Measurements from ENCODE around the gene TXLNA.
A peak's percentile ranks its signal among the peaks of the same experiment; 100 is the strongest.

The TXLNA gene

DNA sequence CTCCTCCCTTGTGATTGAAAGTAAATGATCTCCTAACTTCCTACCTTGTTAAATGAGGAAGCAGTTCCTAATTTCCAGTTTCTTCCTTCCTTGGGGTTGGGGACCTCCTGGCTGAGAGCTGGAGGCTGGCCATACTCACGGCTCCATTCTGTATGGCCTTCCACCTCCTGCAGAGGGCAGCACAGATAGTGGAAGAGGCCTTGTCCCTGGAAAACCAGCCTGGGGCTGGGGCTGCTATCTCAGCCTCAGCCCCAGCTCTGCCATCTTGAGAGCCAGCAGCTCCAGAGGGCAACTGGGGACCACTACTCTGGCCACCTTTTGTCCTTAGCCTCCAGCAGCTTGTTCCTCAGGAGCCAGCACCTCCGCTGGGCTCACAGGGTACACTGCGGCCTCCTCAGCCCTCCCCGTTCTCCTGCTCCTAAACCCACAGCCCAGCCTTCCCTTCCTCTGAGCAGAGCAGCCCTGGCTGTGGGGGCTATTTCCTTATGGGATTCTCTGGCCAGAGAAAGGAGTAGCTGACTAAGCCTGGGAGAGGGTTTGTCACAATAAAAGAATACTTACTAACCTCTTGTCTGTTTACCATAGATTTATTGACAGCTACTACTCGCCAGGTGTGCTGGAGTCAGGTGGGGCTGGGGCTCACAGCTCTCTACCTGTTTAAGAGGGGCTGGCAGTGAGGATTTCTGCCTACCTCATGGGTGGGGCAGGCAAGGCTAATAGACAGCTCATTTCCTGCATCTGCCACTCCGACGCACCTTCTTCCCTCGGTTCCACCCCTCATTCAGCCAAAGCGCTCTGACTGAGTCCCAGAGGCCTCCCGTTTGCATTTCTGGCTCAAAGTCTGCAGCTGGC lies 36.4 kb downstream of the TXLNA start:
- DNase-seq (ENCODE audit: low read depth in 3 of 3), result peak; percentile 32 to 39 (median 38)

DNA sequence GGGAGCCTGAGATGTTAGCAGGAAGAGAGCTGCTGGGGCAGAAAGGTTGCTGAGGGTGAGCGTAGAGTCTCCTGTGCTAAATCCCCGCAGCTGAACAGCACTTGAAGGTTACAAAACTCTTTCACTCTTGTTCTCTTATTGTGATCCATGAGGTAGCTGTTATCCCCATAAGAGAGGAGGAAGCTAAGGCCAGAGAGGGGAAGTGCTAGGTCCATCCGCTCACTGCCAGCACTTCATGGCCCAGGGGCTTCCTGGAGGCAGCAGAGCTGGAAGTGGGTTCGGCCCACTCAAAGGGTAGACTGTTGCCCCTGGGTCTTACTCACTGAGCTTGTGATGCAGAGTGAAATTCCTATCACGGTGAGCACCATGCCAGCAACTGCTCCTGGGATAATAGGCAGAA lies 37.1 kb downstream of the TXLNA start:
- no peak for DNase-seq (ENCODE audit: low read depth in 3 of 3)

DNA sequence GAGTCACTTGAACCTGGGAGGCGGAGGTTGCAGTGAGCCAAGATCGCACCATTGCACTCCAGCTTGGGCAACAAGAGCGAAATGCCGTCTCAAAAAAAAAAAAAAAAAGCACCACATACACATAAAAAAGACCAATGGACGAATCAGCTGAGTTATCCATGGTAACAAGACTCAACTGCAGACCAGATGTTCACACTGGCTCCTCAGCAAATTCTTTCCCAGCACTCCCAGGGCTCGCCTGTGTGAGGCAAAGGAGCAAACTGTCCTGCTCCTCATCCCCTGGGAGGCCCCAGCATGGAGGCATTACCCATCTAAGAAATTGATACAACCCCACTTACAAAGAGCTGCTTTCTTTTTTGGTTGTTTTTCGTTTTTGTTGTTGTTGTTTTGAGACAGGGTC lies 39.5 kb downstream of the TXLNA start:
- no peak for DNase-seq (ENCODE audit: low read depth in 3 of 3)

DNA sequence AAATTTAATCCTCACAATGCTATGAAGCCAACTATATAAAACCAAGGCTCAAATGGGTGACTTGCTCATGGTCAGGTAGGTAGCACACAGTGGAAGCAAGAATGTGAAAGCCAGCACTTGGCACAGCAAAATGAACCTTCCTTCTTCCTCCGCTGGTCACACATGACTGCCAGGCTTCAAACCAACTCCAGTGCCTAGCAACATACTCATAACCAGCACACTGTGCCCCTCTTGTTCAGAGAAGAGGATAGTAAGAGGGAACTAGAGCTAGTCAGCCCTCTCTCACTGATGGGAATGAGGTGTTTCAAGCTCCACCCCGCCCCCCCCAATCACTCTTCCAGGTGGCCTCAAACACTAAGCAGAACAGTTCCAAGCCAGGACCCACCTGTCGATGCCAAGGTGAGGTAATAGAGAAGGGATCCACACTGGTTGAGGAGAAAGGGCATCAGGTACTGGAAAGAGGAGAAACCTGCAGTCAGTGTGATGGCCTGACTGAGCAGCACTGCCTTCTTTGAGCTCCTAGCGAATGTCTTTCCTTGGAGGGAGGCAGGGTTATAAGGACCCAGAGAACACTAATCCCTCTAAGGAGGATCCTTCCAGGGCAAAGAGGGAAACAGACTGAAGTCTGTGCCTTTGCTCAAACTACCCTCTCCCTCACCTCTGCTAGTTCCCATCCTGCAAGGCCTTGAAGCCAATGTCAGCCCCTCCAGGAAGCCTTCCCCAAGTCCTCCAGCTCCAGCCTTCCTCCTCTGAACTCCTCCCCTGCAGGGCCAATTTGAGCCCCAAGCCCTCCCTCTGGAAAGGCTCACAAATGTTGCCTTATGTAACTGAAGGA lies 41.5 kb downstream of the TXLNA start:
- no peak for DNase-seq (ENCODE audit: low read depth in 3 of 3)

DNA sequence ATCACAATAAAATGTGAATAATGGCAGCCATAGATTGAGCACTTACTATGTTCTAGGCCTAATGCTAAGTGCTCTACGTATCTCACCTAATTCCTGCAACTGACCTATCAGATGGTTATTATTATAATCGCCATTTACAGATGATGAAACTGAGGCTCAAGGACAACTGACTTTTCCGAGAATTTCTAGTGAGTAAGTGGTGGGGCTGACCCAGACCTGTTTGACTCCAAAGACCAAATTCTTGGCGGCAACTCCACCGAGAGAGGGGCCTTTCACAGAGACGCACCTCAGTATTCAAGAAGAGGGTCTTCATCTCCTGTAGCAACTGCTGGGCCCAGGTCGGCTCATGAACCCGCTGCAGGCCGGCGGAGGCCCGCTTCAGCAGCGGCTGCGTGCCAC lies 42.1 kb downstream of the TXLNA start:
- no peak for DNase-seq (ENCODE audit: low read depth in 3 of 3)

DNA sequence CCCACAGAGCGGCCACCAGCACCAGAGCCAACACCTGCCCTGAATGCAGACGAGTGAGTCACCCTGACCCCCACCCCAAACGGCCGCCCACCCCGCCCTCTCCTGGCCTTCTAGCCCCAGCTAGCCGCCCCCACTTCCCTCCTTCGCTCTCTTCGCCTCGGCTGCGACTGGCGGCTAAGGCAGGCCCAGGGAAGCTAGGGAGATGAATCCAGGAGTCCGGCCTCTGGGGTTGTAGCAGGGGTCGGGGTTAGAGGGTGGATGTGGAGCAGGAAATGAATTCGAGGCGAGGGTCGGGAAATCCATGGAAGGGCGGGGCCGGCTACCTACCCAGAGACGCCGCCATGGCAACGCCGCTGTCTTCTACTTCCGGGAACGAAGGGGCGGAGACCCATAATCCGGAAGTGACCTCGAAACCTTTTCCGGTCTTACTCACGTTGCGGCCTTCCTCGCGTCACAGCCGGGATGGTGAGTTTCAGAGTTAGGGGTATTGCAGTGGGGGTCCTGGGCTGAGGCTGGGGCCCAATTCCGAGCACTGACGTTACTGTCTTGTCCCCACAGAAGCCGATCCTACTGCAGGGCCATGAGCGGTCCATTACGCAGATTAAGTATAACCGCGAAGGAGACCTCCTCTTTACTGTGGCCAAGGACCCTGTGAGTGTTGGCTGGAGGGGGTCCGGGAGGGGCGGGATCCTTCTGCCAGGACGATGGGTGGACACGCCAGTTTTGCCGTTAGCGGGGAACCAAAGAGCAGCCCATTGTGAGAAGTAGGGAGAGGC lies 42.7 kb downstream of the TXLNA start, which contains the start of the genes EIF3I and TMEM234:
TSS of gene EIF3I (plus strand) at position 428 of the 776 bp plus-strand sequence. CDS start at position 463, 35 bp downstream.
TSS of gene TMEM234 (minus strand) at position 374 of the 776 bp plus-strand sequence. CDS start at position 343, 31 bp downstream.
- DNase-seq (ENCODE audit: low read depth in 3 of 3), result peak; percentile 70 to 88 (median 87)

DNA sequence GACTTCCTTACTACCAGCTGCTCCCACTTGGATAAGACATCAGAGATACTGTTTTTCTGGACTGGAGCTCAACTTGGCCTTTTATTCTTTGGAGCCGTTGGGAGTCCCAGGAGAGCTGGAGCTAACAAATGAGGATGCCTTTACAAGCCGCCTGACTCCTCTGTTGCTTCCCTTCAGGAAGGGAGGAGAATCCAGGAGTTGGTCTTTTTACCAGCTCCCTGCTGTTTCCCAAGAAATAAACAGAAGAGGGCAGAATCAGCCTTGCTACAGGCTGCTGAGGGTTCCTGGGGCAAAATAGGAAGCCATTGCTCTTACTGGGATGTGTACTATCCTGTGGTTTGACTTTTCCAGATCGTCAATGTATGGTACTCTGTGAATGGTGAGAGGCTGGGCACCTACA lies 44.2 kb downstream of the TXLNA start:
- DNase-seq (ENCODE audit: low read depth in 3 of 3), result no peak

DNA sequence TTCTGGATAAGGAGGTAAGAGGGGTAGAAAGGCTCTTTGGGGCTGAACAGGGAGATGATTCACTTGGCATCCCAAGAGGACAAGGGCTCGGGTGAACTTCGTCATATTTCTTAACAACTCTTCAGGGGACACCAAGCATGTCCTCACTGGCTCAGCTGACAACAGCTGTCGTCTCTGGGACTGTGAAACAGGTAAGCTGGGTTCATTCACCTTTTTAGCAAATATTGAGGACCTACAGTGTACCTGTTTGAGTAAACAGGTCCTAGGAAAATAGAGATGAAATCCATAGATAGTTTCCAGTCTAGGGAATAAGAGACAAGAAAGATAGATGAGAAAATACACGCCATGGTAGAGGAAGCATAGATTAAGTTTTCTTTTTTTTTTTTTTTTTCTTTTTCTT lies 44.8 kb downstream of the TXLNA start:
- no peak for DNase-seq (ENCODE audit: low read depth in 3 of 3)

DNA sequence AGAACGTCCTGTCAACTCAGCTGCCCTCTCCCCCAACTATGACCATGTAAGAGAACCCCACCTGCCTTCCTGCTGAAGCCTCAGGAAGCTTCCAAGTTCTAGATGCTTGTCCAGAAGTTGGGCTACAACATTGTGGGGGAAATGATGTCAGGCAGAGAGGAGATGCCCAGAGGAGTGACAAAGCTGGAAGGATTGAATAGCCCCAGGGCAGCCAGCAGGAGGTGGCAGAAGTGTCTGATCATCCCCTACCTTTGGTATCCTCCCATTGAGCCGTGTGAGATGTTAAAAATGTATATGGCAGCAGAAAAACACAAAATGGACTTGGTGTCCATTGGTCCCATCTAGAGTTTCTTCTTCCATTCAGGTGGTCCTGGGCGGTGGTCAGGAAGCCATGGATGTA lies 49.3 kb downstream of the TXLNA start:
- DNase-seq (ENCODE audit: low read depth in 3 of 3), result no peak

DNA sequence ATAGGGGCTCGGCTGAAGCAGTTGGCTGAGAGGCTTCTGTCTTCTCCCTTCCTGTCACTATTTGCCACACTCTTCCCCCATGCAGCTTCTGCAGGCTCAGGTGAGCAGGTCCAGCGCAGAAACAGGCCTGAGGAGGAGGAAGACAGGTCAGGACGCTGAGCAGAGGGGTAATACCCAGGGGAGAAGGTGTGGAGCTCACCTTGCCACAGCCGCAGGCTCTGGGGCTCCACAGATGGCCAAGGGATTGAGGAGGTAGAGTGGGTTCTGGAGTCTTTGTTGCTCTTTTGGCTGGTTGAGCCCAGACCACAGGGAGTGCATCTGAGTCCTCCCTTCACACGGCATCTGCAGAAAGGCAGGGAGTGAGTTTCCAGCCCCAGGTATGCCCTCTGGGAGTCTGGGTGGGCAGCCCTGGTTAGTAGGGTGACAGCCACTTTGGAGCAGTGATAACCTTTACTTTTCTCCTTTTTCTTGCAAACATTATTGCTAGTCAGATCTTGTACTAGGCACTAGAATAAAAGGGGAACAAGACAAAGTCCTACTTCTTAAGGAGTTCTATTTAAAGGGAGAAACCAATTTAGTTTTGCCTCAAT lies 52.5 kb downstream of the TXLNA start:
- DNase-seq (ENCODE audit: low read depth in 3 of 3), result no peak

DNA sequence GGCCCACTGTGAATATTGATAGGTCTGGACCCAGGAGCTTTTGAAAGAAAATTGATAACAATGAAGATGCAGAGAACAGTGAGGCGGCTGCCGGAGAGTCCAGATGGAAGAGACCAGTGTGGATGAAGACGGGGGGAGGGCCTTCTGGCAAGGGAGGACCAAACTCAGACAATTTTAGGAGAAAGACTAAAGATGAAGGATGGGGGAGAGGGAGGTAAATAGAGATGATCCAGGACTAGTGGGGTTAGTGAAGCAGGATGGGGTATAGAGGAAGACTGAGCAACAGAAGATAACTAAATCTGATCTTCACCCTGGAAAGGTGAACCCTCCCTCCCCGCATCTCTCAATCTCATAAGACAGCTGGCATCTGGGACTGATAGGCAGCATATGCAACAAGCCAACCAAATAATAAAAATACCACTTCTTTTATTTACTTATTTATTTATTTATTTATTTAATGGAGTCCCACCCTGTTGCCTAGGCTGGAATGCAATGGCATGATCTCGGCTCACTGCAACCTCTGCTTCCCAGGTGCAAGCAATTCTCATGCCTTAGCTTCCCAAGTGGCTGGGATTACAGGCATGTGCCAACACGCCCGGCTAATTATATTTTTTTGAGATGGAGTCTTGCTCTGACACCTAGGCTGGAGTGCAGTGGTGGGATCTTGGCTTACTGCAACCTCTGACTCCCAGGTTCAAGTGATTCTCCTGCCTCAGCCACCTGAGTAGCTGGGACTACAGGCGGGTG lies 53.3 kb downstream of the TXLNA start:
- no peak for DNase-seq (ENCODE audit: low read depth in 3 of 3)

DNA sequence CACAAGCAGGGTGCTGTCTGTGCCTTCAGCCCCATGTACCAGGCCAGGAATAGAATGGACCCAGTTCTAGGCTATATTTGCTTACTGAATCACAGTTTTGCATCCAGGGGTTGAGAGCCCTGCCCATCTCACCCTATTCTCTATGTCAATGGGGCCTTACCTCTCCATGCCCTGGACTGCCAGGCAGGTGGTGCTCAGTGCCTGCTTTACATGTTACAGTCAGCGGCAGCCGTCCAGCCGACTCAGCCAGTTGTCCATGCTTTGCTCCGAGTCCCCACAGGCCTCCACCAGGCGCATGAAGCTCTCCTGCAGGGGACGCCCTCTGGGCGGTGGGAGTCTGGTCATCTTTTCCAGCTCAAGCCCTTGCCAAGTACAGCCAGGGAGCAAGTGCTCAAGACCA lies 55.3 kb downstream of the TXLNA start:
- DNase-seq (ENCODE audit: low read depth in 3 of 3), result no peak

DNA sequence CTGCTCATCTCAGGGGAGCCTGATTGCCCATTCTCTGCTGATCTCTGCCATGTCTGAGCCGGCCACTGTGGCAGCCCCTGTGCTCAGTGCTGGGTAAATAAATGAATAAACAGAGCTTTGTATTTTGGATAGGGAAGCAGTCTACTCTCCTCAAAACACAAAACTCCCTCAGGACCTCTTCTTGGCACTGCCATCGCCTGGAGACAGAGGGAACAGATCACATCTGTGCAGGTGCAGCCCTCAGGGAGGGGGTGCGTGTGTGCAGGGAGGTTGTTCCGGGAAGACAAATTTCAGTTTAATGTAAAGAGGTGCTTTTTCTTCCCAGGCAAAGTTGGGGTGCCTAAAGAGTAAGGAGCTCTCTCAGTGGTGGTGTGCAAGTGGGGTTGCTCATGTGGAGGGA lies 59.9 kb downstream of the TXLNA start:
- DNase-seq (ENCODE audit: low read depth in 3 of 3), result no peak

DNA sequence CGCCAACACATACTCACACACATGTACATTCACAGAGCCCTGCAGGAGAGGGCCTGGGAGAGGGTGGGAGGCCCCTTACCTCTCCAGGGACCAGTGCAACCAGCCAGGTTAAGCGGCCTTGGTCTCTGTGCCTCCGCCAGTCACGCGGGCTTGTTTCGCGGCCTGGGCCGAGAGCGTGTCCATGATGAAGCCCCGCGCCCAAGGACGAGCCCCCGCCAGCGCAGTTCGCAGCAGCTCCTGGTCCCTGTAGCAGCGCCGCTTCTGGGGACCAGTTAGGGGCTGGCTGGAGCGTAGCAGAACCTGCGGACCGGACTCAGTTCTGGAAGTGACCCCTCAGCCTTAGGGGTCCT lies 60.3 kb downstream of the TXLNA start:
- DNase-seq (ENCODE audit: low read depth in 3 of 3), result no peak

DNA sequence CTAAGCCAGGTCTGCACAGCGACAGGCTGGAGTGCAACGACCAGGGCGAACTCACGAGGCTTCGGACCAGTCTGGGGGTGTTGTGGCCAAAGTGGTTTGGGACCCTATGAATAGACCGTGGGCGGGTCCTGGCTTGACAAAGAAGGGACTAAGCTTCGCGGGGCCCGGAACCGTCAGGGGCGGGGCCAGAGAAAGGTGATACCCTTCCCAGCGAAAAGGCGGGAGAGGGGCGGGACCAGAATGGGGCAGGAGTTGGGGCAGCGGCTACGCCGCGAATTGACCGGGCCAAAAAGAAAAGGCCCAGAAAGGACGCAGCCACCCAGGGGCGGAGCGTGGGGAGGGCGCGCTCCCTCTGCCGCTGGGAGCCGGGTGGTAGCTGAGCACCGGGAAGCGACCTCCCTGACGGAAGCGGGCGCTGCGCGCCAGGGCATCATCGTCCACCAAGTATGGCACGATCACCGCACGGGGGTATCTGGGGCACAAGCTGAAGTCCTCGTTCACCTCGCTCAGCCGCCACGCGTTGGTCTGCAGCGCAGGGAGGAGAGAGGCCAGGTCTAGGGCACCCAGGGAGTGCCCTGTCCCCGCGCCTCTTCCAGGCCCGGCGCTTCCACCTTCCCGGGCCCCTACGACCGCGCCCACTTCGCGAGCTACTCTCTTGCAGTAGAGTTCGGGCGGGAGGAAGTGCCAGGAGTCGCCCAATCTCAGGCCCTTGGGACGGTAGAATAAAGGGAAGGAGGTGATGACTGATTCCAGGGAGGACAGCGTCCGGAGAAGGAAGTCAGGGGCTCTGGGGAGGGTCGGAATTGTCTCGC lies 60.9 kb downstream of the TXLNA start:
- no peak for DNase-seq (ENCODE audit: low read depth in 3 of 3)

DNA sequence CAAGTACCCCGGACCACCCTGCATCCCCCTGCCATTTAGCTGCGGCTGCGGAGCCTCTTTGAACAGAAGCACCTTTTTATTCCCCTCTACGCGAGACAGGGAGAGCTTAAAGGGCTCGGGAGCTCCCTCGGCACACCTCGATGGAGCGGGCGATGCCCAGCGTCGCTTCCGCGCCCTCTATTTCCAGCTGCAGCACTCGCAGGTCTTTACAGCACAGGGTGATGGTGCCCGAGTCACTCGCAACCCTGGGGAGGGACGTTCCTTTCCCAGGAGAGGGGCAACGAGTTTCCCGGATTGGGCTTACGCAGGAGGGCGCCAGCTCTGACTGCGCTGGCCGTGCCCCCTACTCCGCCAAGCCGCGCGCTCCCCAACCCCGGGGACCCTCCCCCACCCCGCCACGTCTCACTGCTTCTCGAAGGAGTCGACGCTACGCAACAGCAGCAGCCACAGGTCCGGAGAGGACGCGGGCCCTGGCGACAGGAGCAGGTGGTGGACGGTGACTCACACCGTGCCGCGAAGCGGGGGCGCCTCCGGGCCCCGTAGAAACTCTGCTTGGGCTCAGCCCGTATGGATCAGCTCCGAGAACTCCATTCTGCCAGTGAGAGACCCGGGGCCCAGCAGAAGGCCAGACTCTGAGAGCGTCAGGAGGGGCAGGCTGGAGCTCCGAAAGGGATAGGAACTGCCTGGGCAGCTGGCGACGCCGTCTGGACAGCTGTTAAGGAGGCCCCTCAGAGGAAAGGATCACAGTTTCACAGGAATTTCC lies 61.7 kb downstream of the TXLNA start:
- DNase-seq (ENCODE audit: low read depth in 3 of 3), result no peak

DNA sequence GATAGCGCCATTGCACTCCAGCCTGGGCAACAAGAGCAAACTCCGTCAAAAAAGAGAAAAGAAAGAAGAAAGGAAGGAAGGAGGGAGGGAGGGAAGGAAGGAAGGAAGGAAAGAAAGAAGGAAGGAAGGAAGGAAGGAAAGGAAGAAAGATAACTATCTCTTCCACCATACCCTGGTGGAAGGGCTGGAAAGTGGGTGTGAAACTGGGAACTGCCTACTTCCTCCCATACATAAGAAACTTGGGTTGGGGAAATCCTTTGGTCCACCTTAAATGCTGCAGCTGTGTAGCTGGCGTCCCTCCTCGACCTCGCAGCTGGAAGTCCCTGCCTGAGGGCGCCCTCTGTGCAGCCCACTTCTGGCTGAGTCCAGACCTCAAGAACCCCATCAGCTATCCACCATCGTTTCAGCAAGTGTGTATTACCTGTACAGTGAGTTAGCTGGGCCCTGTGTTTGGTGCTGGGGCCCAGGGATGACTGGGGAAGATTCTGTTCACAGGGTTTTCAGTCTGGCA lies 62.9 kb downstream of the TXLNA start:
- DNase-seq (ENCODE audit: low read depth in 3 of 3), result no peak

DNA sequence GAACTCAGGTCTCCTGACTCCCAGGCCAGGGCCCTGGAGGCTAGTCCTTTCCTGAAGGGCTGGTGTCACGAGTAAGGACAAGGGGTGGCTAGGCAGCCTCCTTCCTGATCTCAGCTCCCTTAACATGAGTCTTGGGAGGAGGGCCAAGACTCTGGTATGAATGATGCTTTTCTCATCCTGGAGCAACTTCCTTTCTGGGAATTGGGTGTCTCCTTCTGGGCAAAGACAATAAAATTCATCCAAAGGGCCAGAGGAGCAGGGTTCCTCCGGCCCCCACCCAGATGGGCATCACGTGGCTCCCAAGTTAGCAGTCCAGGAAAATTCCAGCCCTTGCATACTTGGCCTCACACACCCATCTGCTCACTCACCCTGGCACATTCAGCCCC lies 67.4 kb downstream of the TXLNA start, which contains the start of gene FAM167B:
TSS of gene FAM167B (plus strand) at position 335 of the 386 bp plus-strand sequence. CDS start 200 bp downstream, outside the sequence.
- DNase-seq (ENCODE audit: low read depth in 3 of 3), result no peak

DNA sequence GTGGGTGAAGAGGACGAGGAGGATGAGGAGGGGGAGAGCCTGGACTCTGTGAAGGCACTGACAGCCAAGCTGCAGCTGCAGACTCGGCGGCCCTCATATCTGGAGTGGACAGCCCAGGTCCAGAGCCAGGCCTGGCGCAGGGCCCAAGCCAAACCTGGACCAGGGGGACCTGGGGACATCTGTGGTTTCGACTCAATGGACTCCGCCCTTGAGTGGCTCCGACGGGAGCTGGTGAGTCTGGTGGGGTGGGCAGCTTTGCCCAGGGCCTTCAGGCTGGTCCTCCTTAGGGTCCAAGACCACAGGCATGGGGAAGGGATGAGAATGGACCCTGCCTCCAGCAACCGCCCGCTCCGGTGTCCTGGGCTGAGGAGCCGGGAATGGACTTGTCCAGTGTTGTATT lies 68.0 kb downstream of the TXLNA start:
- DNase-seq (ENCODE audit: low read depth in 3 of 3), result no peak
